NT2/D1 (cell line): ENCODE measurements around the gene CES2.

Experiments used
- SUZ12 ChIP-seq: IDR thresholded peaks from 2 replicates; pipeline ENCODE4 v1.6.1; 2011; ENCODE audit not compliant: insufficient read length, insufficient read depth; ENCODE audit errors: extremely low read depth
- YY1 ChIP-seq: IDR thresholded peaks from 2 replicates; pipeline ENCODE4 v1.6.1; 2011; ENCODE audit not compliant: insufficient read length, insufficient read depth
- ZNF274 ChIP-seq: IDR thresholded peaks from 2 replicates; pipeline ENCODE4 v1.6.1; 2011; ENCODE audit warnings: mild to moderate bottlenecking, low read depth, low read length

GRCh38 chr16:66923866-66924265, 11.4 kb upstream of the CES2 start:
- TF ChIP-seq SUZ12 (no peak), ZNF274 (no peak), YY1 (no peak)
